Endodermal cell (in vitro differentiated cells): Measurements from ENCODE around the gene PGC. TPM values are rescaled to one million over a fixed set of nuclear protein-coding genes. Genes with fewer than 3 reads are reported as not detected.

Experiments
- DNase-seq: peaks from one replicate; pipeline ENCODE4 v3.0.0-alpha.2; 2017
- H3K27ac ChIP-seq: 2 replicates; pipeline ENCODE4 v1.5.1; 2013; ENCODE audit warnings: mild to moderate bottlenecking, low read depth, low read length, moderate library complexity
- H3K27me3 ChIP-seq: 2 replicates; pipeline ENCODE4 v1.6.1; 2013; ENCODE audit warnings: mild to moderate bottlenecking, low read length, moderate library complexity; ENCODE audit not compliant: insufficient read depth, control insufficient read depth, poor library complexity, severe bottlenecking
- H3K36me3 ChIP-seq: 2 replicates; pipeline ENCODE4 v1.7.0; 2013; ENCODE audit warnings: mild to moderate bottlenecking, low read length, moderate library complexity; ENCODE audit not compliant: control insufficient read depth, insufficient read depth
- H3K4me1 ChIP-seq: one replicate; pipeline ENCODE4 v1.7.0; 2013; ENCODE audit warnings: low read length; ENCODE audit not compliant: control insufficient read depth, insufficient read depth
- H3K4me3 ChIP-seq: 2 replicates; pipeline ENCODE4 v1.5.1; 2013; ENCODE audit warnings: mild to moderate bottlenecking, low read length, moderate library complexity
- H3K9ac ChIP-seq: 2 replicates; pipeline ENCODE4 v1.6.1; 2013; ENCODE audit warnings: mild to moderate bottlenecking, low read length, moderate library complexity; ENCODE audit not compliant: poor library complexity, severe bottlenecking; ENCODE audit errors: extremely low read depth
- H3K9me3 ChIP-seq: 2 replicates; pipeline ENCODE4 v1.6.1; 2013; ENCODE audit warnings: mild to moderate bottlenecking, low read length, moderate library complexity; ENCODE audit not compliant: control insufficient read depth
- H3K27ac Mint-ChIP-seq: 2 replicates; pipeline ENCODE4 v1.8.0; 2020; ENCODE audit warnings: mixed read lengths
- H3K27me3 Mint-ChIP-seq: 2 replicates; pipeline ENCODE4 v1.8.0; 2021; ENCODE audit warnings: mild to moderate bottlenecking, mixed read lengths; ENCODE audit not compliant: insufficient read depth
- H3K36me3 Mint-ChIP-seq: 2 replicates; pipeline ENCODE4 v1.8.0; 2020; ENCODE audit warnings: low read depth, mixed read lengths
- H3K4me1 Mint-ChIP-seq: 2 replicates; pipeline ENCODE4 v1.8.0; 2020; ENCODE audit warnings: mixed read lengths
- H3K4me3 Mint-ChIP-seq: 2 replicates; pipeline ENCODE4 v1.8.0; 2020; ENCODE audit warnings: mild to moderate bottlenecking, moderate library complexity, mixed read lengths
- H3K9me3 Mint-ChIP-seq: 2 replicates; pipeline ENCODE4 v1.8.0; 2020; ENCODE audit warnings: mild to moderate bottlenecking, mixed read lengths
- CTCF ChIP-seq: fragments of 200-600 bp; sonication (generic); conservative IDR thresholded peaks from 2 replicates; pipeline ENCODE4 v1.5.0; 2021; ENCODE audit warnings: antibody characterized with exemption, mild to moderate bottlenecking
- WGBS, 2 experiments: methylation state at CpG; one replicate each; pipeline versions ENCODE4 v1.1.5 to v1.1.7; 2013; ENCODE audit warnings: missing lambda C conversion rate in 2 of 2, mixed read lengths in 1 of 2; ENCODE audit not compliant: insufficient coverage in 1 of 2, insufficient read length in 1 of 2; 5-methylcytosine and 5-hydroxymethylcytosine counted together
- total RNA-seq, 2 donors: library from RNA; stranded (reverse); fragmentation: NEBNext Ultra II Directional in 1 of 2; extraction: Animal tissue kit (Norgen Biotek cat#: 25700) in 1 of 2; gene quantifications; 2 replicates in 1 of 2; 3 replicates in 1 of 2; pipeline ENCODE4 v1.2.1, GENCODE V29; 2021

PGC gene
- total RNA-seq, 2 donors from 2014 or later = not detected

GRCh38 chr6:41695825-41696224, 51.4 kb downstream of the PGC start:
- Histone ChIP-seq H3K9me3 (no peaks in the 10 kb centered on the region), H3K9ac (no peak overlapping the region), H3K27ac (no peak overlapping the region), H3K36me3 (no peaks in the 10 kb centered on the region), H3K4me1 (no peaks in the 10 kb centered on the region), H3K27me3 (no peaks in the 10 kb centered on the region), H3K4me3 (no peak overlapping the region)
- Mint-ChIP-seq H3K27me3 (peaks cover 4% of the 10 kb centered on the region), H3K4me3 (no peak overlapping the region), H3K36me3 (no peaks in the 10 kb centered on the region), H3K9me3 (no peaks in the 10 kb centered on the region), H3K4me1 (peaks cover 5% of the 10 kb centered on the region), H3K27ac (no peak overlapping the region)
- TF ChIP-seq CTCF = peak; percentile 17
- 83 to 87% methylated on average over 3 to 6 of the region's 6 CpGs for WGBS, 2 experiments
- no peak for DNase-seq

GRCh38 chr6:41694815-41695526, 52.2 kb downstream of the PGC start:
- H3K9me3 Mint-ChIP-seq = no peaks in the 10 kb centered on the region
- H3K36me3 Mint-ChIP-seq = no peaks in the 10 kb centered on the region
- Histone ChIP-seq H3K27ac (no peak overlapping the region), H3K36me3 (no peaks in the 10 kb centered on the region), H3K9ac (no peak overlapping the region), H3K27me3 (no peaks in the 10 kb centered on the region), H3K9me3 (no peaks in the 10 kb centered on the region), H3K4me3 (no peak overlapping the region), H3K4me1 (no peaks in the 10 kb centered on the region)
- no peak for TF ChIP-seq CTCF
- H3K27me3 Mint-ChIP-seq = peaks cover 4% of the 10 kb centered on the region
- no peaks in the 10 kb centered on the region for H3K4me1 Mint-ChIP-seq
- no peak for DNase-seq
- no peak overlapping the region for H3K4me3 Mint-ChIP-seq
- 86 to 87% methylated on average over 6 of the region's 6 CpGs for WGBS, 2 experiments
- H3K27ac Mint-ChIP-seq = peak overlapping the region; percentile 42

DNA sequence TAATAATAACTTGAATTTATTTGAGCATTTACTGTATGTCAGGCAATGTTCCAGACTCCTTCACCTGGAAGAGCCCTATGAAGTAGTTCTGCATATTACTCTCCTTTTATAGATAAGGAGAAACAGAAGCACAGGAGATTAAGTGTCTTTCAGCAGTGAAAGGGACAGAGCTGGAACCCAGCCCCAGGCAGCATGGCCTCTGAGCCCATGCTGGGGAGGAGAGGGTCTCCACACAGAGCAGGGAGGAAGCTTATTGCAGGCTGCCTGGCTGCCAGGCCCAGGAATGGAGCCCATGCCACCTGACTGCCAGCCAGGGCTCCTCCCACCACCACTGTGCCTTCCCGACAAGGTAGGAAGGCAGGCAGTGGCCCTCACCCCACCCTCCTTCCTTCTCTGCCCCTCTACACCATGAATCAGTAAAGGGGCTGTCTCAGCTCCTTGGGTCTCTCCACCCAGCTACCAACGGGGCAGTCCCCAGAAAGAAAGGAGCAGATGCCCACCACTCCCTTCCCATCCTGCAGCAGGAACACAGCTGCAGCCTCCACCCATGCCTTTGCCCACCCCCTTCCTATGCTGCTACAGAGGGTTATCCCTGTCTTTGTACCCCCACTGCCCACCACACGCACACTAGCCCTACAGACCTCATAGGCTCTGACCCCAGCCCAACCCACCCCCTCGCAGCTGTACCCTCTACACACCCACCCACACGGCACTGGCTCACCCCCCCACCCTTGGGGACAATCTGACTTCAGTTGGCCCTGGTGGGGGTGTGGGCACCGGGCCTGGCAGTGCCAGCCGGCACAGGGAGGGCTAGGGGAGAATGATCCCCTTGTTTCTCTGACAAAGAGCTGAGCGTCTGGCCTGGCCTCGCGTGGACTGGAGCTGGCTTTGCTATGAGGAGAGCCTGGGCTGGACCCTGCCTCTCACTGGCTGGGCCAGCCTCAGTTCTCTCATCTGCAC, 53.6 kb downstream of the PGC start:
- Histone ChIP-seq H3K27me3 (no peaks in the 10 kb centered on the region), H3K4me1 (no peaks in the 10 kb centered on the region), H3K36me3 (no peaks in the 10 kb centered on the region), H3K9ac (no peak overlapping the region), H3K27ac (no peak overlapping the region), H3K4me3 (no peak overlapping the region), H3K9me3 (no peaks in the 10 kb centered on the region)
- no peaks in the 10 kb centered on the region for H3K4me1 Mint-ChIP-seq
- H3K36me3 Mint-ChIP-seq = no peaks in the 10 kb centered on the region
- TF ChIP-seq CTCF = no peak
- no peak overlapping the region for H3K27ac Mint-ChIP-seq
- no peaks in the 10 kb centered on the region for H3K9me3 Mint-ChIP-seq
- peaks cover 6% of the 10 kb centered on the region for H3K27me3 Mint-ChIP-seq
- 73 to 86% methylated on average over 3 to 9 of the region's 10 CpGs for WGBS, 2 experiments
- no peak overlapping the region for H3K4me3 Mint-ChIP-seq
- no peak for DNase-seq
